OCI-LY7 (cell line): Measurements from ENCODE around the gene C12orf57. TPM values are rescaled to one million over a fixed set of nuclear protein-coding genes. Genes with fewer than 3 reads are reported as not detected.

Source experiments
- BruUV-seq: library from RNA; stranded (reverse); fragments of 400-500 nt; replicated peaks from 2 replicates; lab custom pipeline; 2021; lab: Mats Ljungman, UMichigan
- CTCF ChIA-PET: fragments of 300-600 bp; sonication (Branson Sonifier 250); formaldehyde crosslinking; loops from one replicate; lab custom pipeline; 2022; ENCODE audit warnings: antibody characterized with exemption; ENCODE audit not compliant: unreplicated experiment; lab: Charles Lee
- POLR2A ChIA-PET: fragments of 300-600 bp; sonication (Branson Sonifier 250); formaldehyde crosslinking; loops from one replicate; lab custom pipeline; 2022; ENCODE audit warnings: antibody characterized with exemption; lab: Charles Lee
- DNase-seq: peaks from one replicate; pipeline ENCODE4 v3.0.0-alpha.2; 2015; ENCODE audit warnings: low spot score
- H2AFZ ChIP-seq: fragments of 200-600 bp; sonication (generic), shearing (Covaris generic); 2 replicates; pipeline ENCODE4 v1.6.1; 2014; ENCODE audit warnings: mild to moderate bottlenecking, antibody characterized with exemption, low read length, moderate library complexity
- H3K27ac ChIP-seq: fragments of 200-600 bp; sonication (generic); 2 replicates; pipeline ENCODE4 v1.5.1; 2014; ENCODE audit warnings: mixed run types, low read depth, mild to moderate bottlenecking, moderate library complexity, low read length, inconsistent platforms; ENCODE audit not compliant: poor library complexity, severe bottlenecking
- H3K36me3 ChIP-seq: fragments of 200-600 bp; sonication (generic); 2 replicates; pipeline ENCODE4 v1.6.1; 2014; ENCODE audit warnings: mild to moderate bottlenecking, antibody characterized with exemption, low read length, moderate library complexity, mixed read lengths; ENCODE audit not compliant: insufficient read depth
- H3K4me1 ChIP-seq: fragments of 200-600 bp; sonication (generic); 2 replicates; pipeline ENCODE4 v1.5.1; 2014; ENCODE audit warnings: mild to moderate bottlenecking, low read length; ENCODE audit not compliant: insufficient read depth, poor library complexity, severe bottlenecking
- H3K4me2 ChIP-seq: fragments of 200-600 bp; sonication (generic); 2 replicates; pipeline ENCODE4 v1.6.1; 2014; ENCODE audit warnings: mild to moderate bottlenecking, low read length
- H3K4me3 ChIP-seq: fragments of 200-600 bp; sonication (generic); 2 replicates; pipeline ENCODE4 v1.5.1; 2014; ENCODE audit warnings: mild to moderate bottlenecking, low read depth, low read length; ENCODE audit not compliant: poor library complexity, severe bottlenecking
- H3K79me2 ChIP-seq: fragments of 200-600 bp; sonication (generic); 2 replicates; pipeline ENCODE4 v1.6.1; 2016; ENCODE audit warnings: low read depth, mild to moderate bottlenecking, low read length, moderate library complexity, mixed read lengths; ENCODE audit not compliant: insufficient read depth
- H3K9me2 ChIP-seq: fragments of 200-600 bp; sonication (generic); 2 replicates; pipeline ENCODE4 v1.6.1; 2016; ENCODE audit warnings: mild to moderate bottlenecking, low read length, mixed read lengths; ENCODE audit not compliant: insufficient read depth
- H3K9me3 ChIP-seq: fragments of 200-600 bp; sonication (generic); 2 replicates; pipeline ENCODE4 v1.6.1; 2014; ENCODE audit warnings: mild to moderate bottlenecking, mixed run types, low read length, mixed read lengths
- H4K20me1 ChIP-seq: fragments of 200-600 bp; sonication (generic); 2 replicates; pipeline ENCODE4 v1.6.1; 2014; ENCODE audit warnings: mild to moderate bottlenecking, antibody characterized with exemption, low read length, moderate library complexity, mixed read lengths; ENCODE audit not compliant: insufficient read depth
- EZH2phosphoT487 ChIP-seq: fragments of 200-600 bp; sonication (generic); IDR thresholded peaks from 2 replicates; pipeline ENCODE4 v1.6.1; 2018; ENCODE audit warnings: low read depth, borderline replicate concordance, mild to moderate bottlenecking, mixed run types, antibody characterized with exemption, low read length, moderate library complexity, mixed read lengths
- intact Hi-C: fragments of 100-400 bp; cut with micrococcal nuclease; formaldehyde crosslinking; loops from one replicate; pipeline ENCODE4 v1.10.0; 2022; ENCODE audit not compliant: unreplicated experiment
- total RNA-seq, 2 experiments: library from RNA; depleted of rRNA in 1 of 2; stranded (reverse); fragments of >200 nt in 1 of 2; shearing (Covaris generic) in 1 of 2; gene quantifications; 2 replicates each; pipeline ENCODE4 v1.2.3, GENCODE V29; 2014 to 2022
- TF ChIP-seq, protein P1 (sequence below): fragments of 200-600 bp; sonication (generic); conservative IDR thresholded peaks from 2 replicates; pipeline ENCODE4 v1.5.1; 2014; ENCODE audit warnings: mild to moderate bottlenecking, antibody characterized with exemption, low read length, moderate library complexity, mixed read lengths

Gene C12orf57
- total RNA-seq, 2 experiments from 2014 or later, result 130 to 319 TPM

DNA sequence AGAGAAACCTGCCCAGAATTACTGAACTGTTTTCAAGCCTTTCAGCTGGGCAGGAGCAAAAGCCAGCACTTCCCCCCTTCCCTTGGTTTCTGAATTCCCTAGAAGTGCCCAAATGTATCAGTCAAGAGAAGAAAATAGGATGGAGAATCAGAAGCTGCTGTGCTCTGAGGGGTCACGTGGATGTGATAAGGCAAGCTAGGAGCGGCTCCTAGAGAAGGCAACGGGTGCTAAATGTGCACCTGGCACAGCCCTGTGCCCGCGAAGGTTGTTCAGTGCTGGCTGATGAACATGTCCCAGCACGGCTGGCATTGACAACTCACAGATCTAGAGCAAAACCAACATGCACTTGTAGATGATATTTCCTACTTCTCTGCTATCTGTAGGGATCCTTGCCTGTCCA is 35.2 kb downstream of the C12orf57 start:
- intact Hi-C loops, result no loop called here
- CTCF ChIA-PET, result no interaction called here
- BruUV-seq, result no TSS peak
- TF ChIP-seq, protein P1, sequence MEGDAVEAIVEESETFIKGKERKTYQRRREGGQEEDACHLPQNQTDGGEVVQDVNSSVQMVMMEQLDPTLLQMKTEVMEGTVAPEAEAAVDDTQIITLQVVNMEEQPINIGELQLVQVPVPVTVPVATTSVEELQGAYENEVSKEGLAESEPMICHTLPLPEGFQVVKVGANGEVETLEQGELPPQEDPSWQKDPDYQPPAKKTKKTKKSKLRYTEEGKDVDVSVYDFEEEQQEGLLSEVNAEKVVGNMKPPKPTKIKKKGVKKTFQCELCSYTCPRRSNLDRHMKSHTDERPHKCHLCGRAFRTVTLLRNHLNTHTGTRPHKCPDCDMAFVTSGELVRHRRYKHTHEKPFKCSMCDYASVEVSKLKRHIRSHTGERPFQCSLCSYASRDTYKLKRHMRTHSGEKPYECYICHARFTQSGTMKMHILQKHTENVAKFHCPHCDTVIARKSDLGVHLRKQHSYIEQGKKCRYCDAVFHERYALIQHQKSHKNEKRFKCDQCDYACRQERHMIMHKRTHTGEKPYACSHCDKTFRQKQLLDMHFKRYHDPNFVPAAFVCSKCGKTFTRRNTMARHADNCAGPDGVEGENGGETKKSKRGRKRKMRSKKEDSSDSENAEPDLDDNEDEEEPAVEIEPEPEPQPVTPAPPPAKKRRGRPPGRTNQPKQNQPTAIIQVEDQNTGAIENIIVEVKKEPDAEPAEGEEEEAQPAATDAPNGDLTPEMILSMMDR, result no peak
- no peak for TF ChIP-seq EZH2phosphoT487
- no peak overlapping the region for H3K27ac ChIP-seq
- H2AFZ ChIP-seq, result no peak overlapping the region
- no peak overlapping the region for H3K4me2 ChIP-seq
- H3K9me2 ChIP-seq, result no peaks in the 10 kb centered on the region
- H3K79me2 ChIP-seq, result peaks cover 3% of the 10 kb centered on the region; the same call in 1 of the 2 replicates
- no peaks in the 10 kb centered on the region for H4K20me1 ChIP-seq
- H3K4me1 ChIP-seq, result peaks cover 19% of the 10 kb centered on the region
- H3K9me3 ChIP-seq, result no peaks in the 10 kb centered on the region
- POLR2A ChIA-PET, result interaction anchor here (0.6 to 1.6 kb wide), 2 partner anchors 25 to 129 kb away, joined by 3 to 7 read pairs; no protein-coding TSS in a partner anchor
- DNase-seq, result no peak
- no peak overlapping the region for H3K4me3 ChIP-seq
- H3K36me3 ChIP-seq, result peaks cover 96% of the 10 kb centered on the region

DNA sequence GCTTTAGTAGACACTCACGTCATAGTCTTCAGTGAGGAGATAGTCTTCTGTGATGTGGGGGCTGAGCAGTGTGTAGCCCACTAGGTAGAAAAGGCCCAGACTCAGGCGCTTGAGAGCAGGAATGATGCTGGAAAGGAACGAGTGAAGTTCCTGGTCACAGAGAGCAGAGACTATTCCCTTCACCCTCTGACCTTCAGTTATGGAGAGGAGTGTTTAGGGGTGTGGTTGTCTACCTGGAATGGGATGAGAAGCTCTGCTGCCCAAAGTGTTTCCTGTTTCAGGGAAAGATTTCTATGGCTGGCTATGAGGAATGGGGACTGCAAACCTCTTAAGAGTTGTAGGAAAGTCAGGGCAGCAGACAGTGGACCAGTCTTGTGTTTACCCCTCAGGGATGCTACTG is 35.6 kb downstream of the C12orf57 start:
- Histone ChIP-seq H3K27ac (no peak overlapping the region), H3K9me2 (no peaks in the 10 kb centered on the region), H3K4me2 (no peak overlapping the region), H2AFZ (no peak overlapping the region), H3K9me3 (no peaks in the 10 kb centered on the region), H3K79me2 (peaks cover 1% of the 10 kb centered on the region; the same call in 1 of the 2 replicates), H3K4me1 (peaks cover 15% of the 10 kb centered on the region), H3K4me3 (no peak overlapping the region), H4K20me1 (no peaks in the 10 kb centered on the region), H3K36me3 (peaks cover 96% of the 10 kb centered on the region)
- no peak for TF ChIP-seq EZH2phosphoT487
- TF ChIP-seq, protein P1, result no peak
- BruUV-seq, result no TSS peak
- ChIA-PET POLR2A (interaction anchor here (0.6 kb wide), 1 partner anchor 129 kb away, joined by 3 read pairs; no protein-coding TSS in a partner anchor), CTCF (no interaction called here)
- intact Hi-C loops, result no loop called here
- DNase-seq, result no peak

DNA sequence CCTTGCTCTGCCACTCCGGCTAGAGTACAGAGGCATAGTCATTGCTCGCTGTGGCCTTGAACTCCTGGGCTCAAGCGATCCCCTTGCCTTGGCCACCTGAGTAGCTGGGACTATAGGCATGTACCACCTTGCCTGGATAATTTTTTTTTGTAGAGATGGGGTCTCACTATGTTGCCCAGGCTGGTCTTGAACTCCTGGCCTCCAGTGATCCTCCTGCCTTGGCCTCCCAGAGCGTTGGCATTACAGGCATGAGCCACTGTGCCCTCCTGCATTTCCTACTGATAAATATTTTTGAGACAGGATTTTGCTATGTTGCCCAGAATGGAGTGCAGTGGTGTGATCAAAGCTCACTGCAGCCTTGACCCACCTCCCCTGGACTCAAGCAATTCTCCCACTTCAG is 36.3 kb downstream of the C12orf57 start:
- Histone ChIP-seq H4K20me1 (no peaks in the 10 kb centered on the region), H3K36me3 (peaks cover 95% of the 10 kb centered on the region), H3K4me3 (no peak overlapping the region), H3K4me2 (no peak overlapping the region), H2AFZ (no peak overlapping the region), H3K4me1 (peaks cover 9% of the 10 kb centered on the region), H3K9me3 (no peaks in the 10 kb centered on the region), H3K9me2 (no peaks in the 10 kb centered on the region), H3K27ac (no peak overlapping the region), H3K79me2 (no peaks in the 10 kb centered on the region)
- POLR2A ChIA-PET, result no interaction called here
- intact Hi-C loops, result no loop called here
- TF ChIP-seq, protein P1, result no peak
- TF ChIP-seq EZH2phosphoT487, result no peak
- CTCF ChIA-PET, result interaction anchor here (0.6 kb wide), 1 partner anchor 129 kb away, joined by 3 read pairs; no protein-coding TSS in a partner anchor
- no TSS peak for BruUV-seq
- DNase-seq, result no peak
